ENCODE data around the gene SEC14L1. TPM values are rescaled to one million over a fixed set of nuclear protein-coding genes. Genes with fewer than 3 reads are reported as not detected.

The SEC14L1 gene
- total RNA-seq, 2 experiments from 2014 or later: 97.3 to 98.5 TPM

- H3K4me3 ChIP-seq (ENCODE audit: low read length): no peak overlapping the region
- H3K4me1 Mint-ChIP-seq (ENCODE audit: low read depth): no peaks in the 10 kb centered on the region
- intact Hi-C loops (cut with DNase I, micrococcal nuclease): no loop called here
- no peak overlapping the region for H3K4me3 Mint-ChIP-seq
- H3K4me1 ChIP-seq (ENCODE audit: insufficient read depth, low read length): no peaks in the 10 kb centered on the region
- no peaks in the 10 kb centered on the region for H3K27me3 Mint-ChIP-seq
- ChIA-PET POLR2A (no interaction called here), CTCF (no interaction called here)
- no peak for ATAC-seq (ENCODE audit: poor library complexity)
- no peak for DNase-seq
- no peaks in the 10 kb centered on the region for H3K36me3 Mint-ChIP-seq (ENCODE audit: low read depth)
- H3K36me3 ChIP-seq (ENCODE audit: insufficient read depth, low read length): no peaks in the 10 kb centered on the region
- no peak overlapping the region for H3K27ac Mint-ChIP-seq
- no peak for TF ChIP-seq CTCF (IDR thresholded peaks at IDR 0.05)
- no peak overlapping the region for H3K27ac ChIP-seq (ENCODE audit: low read depth in 1 of 2, low read length in 2 of 2)
- H3K9me3 Mint-ChIP-seq: no peaks in the 10 kb centered on the region
- peaks cover 0 to 30% of the 10 kb centered on the region in 2 experiments for H3K9me3 ChIP-seq (ENCODE audit: control insufficient read depth in 1 of 2, insufficient read depth in 1 of 2, low read length in 2 of 2)
- no peaks in the 10 kb centered on the region for H3K27me3 ChIP-seq (ENCODE audit: control insufficient read depth in 1 of 2, insufficient read depth in 2 of 2, low read length in 2 of 2)
Measured at GRCh38 chr17:77225265-77225664, 84.5 kb downstream of the SEC14L1 start.

DNA sequence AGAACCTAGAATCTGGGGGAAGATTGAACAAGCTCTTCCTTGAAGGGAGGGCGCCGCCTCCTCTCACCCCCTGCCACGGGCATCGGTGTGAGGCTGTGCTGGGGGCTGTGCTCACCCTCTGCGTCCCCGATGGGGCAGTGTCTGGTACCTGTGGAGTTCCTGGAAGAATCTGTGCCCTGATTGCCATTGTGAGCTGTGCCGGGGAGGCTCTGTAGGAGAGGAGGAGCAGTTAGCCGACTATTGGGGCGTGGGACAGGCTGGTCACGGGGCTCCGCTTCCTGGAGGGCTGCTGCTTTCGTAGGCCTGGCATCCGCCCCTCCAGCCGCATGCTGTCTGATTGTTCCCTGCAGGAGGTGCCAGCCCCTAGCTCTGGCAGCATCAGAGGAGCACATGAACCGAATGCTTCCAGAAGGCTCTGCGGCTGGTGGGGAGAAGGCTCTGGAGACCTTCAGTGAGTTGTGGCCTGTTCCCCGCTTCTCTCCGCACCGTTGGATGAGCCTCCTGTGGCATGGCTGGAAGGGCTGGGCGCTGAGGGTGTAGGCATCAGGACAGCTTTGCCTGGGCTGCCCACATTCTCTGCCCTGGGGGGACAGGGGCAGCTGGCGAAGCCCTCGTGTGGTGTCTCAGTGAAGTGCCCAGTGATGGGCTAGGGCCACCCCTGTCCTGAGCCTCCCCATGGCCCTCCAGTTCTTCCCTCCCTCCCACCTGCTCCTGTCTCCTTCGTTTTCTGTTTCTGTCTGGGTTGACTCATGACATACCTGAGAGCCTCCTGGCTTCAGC, 86.9 kb downstream of the SEC14L1 start:
- no peaks in the 10 kb centered on the region for H3K9me3 Mint-ChIP-seq
- H3K27me3 Mint-ChIP-seq: no peaks in the 10 kb centered on the region
- no peaks in the 10 kb centered on the region for H3K36me3 Mint-ChIP-seq (ENCODE audit: low read depth)
- no peak for ATAC-seq (ENCODE audit: poor library complexity)
- Histone ChIP-seq H3K27ac (ENCODE audit: low read depth in 1 of 2, low read length in 2 of 2) (no peak overlapping the region), H3K36me3 (ENCODE audit: insufficient read depth, low read length) (no peaks in the 10 kb centered on the region), H3K4me3 (ENCODE audit: low read length) (no peak overlapping the region), H3K9me3 (ENCODE audit: control insufficient read depth in 1 of 2, insufficient read depth in 1 of 2, low read length in 2 of 2) (peaks cover 0 to 30% of the 10 kb centered on the region in 2 experiments), H3K4me1 (ENCODE audit: insufficient read depth, low read length) (no peaks in the 10 kb centered on the region), H3K27me3 (ENCODE audit: control insufficient read depth in 1 of 2, insufficient read depth in 2 of 2, low read length in 2 of 2) (no peaks in the 10 kb centered on the region)
- ChIA-PET CTCF (no interaction called here), POLR2A (interaction anchor here (1.0 kb wide), 1 partner anchor 129 kb away, joined by 3 read pairs; no protein-coding TSS in a partner anchor)
- intact Hi-C loops (cut with DNase I, micrococcal nuclease): no loop called here
- DNase-seq: no peak
- no peak overlapping the region for H3K4me3 Mint-ChIP-seq
- no peak overlapping the region for H3K27ac Mint-ChIP-seq
- no peaks in the 10 kb centered on the region for H3K4me1 Mint-ChIP-seq (ENCODE audit: low read depth)
- no peak for TF ChIP-seq CTCF (IDR thresholded peaks at IDR 0.05)

- H3K27me3 Mint-ChIP-seq: no peaks in the 10 kb centered on the region
- no peaks in the 10 kb centered on the region for H3K9me3 Mint-ChIP-seq
- ATAC-seq (ENCODE audit: poor library complexity) (no peak), DNase-seq (no peak)
- no peak for TF ChIP-seq CTCF (IDR thresholded peaks at IDR 0.05)
- Histone ChIP-seq H3K36me3 (ENCODE audit: insufficient read depth, low read length) (no peaks in the 10 kb centered on the region), H3K27me3 (ENCODE audit: control insufficient read depth in 1 of 2, insufficient read depth in 2 of 2, low read length in 2 of 2) (no peaks in the 10 kb centered on the region), H3K27ac (ENCODE audit: low read depth in 1 of 2, low read length in 2 of 2) (no peak overlapping the region), H3K4me1 (ENCODE audit: insufficient read depth, low read length) (no peaks in the 10 kb centered on the region), H3K4me3 (ENCODE audit: low read length) (no peak overlapping the region), H3K9me3 (ENCODE audit: control insufficient read depth in 1 of 2, insufficient read depth in 1 of 2, low read length in 2 of 2) (peaks cover 0 to 30% of the 10 kb centered on the region in 2 experiments)
- no peaks in the 10 kb centered on the region for H3K4me1 Mint-ChIP-seq (ENCODE audit: low read depth)
- ChIA-PET CTCF (no interaction called here), POLR2A (interaction anchor here (1.0 kb wide), 1 partner anchor 130 kb away, joined by 3 read pairs; no protein-coding TSS in a partner anchor)
- H3K4me3 Mint-ChIP-seq: no peak overlapping the region
- H3K27ac Mint-ChIP-seq: no peak overlapping the region
- intact Hi-C loops (cut with DNase I, micrococcal nuclease): no loop called here
- H3K36me3 Mint-ChIP-seq (ENCODE audit: low read depth): no peaks in the 10 kb centered on the region
Measured at GRCh38 chr17:77228241-77228752, 87.5 kb downstream of the SEC14L1 start.
